SK-N-SH treated with all-trans-retinoic acid at 6 μM for 48 hours (cell line): ENCODE data around the gene CFP.

ENCODE experiments used
- BACH2 ChIP-seq: fragments of 250-450 bp; sonication (Bioruptor Pico); IDR thresholded peaks from 2 replicates; pipeline ENCODE4 v1.9.0; 2021; ENCODE audit warnings: mild to moderate bottlenecking, borderline replicate concordance
- ESRRG ChIP-seq: fragments of 250-450 bp; sonication (Bioruptor Pico); IDR thresholded peaks from 2 replicates; pipeline ENCODE4 v1.6.1; 2021; ENCODE audit warnings: mild to moderate bottlenecking
- GLIS3 ChIP-seq: fragments of 250-450 bp; sonication (Bioruptor Pico); IDR thresholded peaks from 2 replicates; pipeline ENCODE4 v1.5.0; 2020; ENCODE audit warnings: mild to moderate bottlenecking, moderate library complexity
- RARB ChIP-seq: fragments of 250-450 bp; sonication (Bioruptor Pico); IDR thresholded peaks from 2 replicates; pipeline ENCODE4 v1.8.0; 2021; ENCODE audit warnings: mild to moderate bottlenecking, moderate library complexity
- SNAI2 ChIP-seq: fragments of 250-450 bp; sonication (Bioruptor Pico); IDR thresholded peaks from 2 replicates; pipeline ENCODE4 v1.5.0; 2020; ENCODE audit warnings: mild to moderate bottlenecking, moderate library complexity
- TCF4 ChIP-seq: fragments of 250-450 bp; sonication (Bioruptor Pico); IDR thresholded peaks from 2 replicates; pipeline ENCODE4 v1.8.0; 2021; ENCODE audit warnings: mild to moderate bottlenecking, moderate library complexity, borderline replicate concordance
- ZC3H10 ChIP-seq: fragments of 250-450 bp; sonication (Bioruptor Pico); IDR thresholded peaks from 2 replicates; pipeline ENCODE4 v1.5.1; 2021; ENCODE audit warnings: mild to moderate bottlenecking, moderate library complexity
- ZFP3 ChIP-seq: fragments of 250-450 bp; sonication (Bioruptor Pico); IDR thresholded peaks from 2 replicates; pipeline ENCODE4 v1.5.0; 2020; ENCODE audit warnings: mild to moderate bottlenecking, moderate library complexity
- ZFP30 ChIP-seq: fragments of 450-650 bp; formaldehyde crosslinking; IDR thresholded peaks from 2 replicates; pipeline ENCODE4 v1.5.0; 2022; ENCODE audit warnings: mild to moderate bottlenecking, moderate library complexity
- ZNF565 ChIP-seq: fragments of 450-650 bp; formaldehyde crosslinking; conservative IDR thresholded peaks from 2 replicates; pipeline ENCODE4 v1.5.0; 2020; ENCODE audit warnings: low read depth, mild to moderate bottlenecking, moderate library complexity
- ZNF70 ChIP-seq: fragments of 450-650 bp; formaldehyde crosslinking; IDR thresholded peaks from 2 replicates; pipeline ENCODE4 v1.5.0; 2020; ENCODE audit warnings: mild to moderate bottlenecking, moderate library complexity
- TF ChIP-seq, protein P1 (sequence below): fragments of 250-450 bp; sonication (Bioruptor Pico); IDR thresholded peaks from 2 replicates; pipeline ENCODE4 v1.8.0; 2020; ENCODE audit warnings: mild to moderate bottlenecking, moderate library complexity, borderline replicate concordance
- TF ChIP-seq, protein P2 (sequence below): fragments of 250-450 bp; sonication (Bioruptor Pico); IDR thresholded peaks from 2 replicates; pipeline ENCODE4 v1.5.0; 2020; ENCODE audit warnings: mild to moderate bottlenecking, moderate library complexity

DNA sequence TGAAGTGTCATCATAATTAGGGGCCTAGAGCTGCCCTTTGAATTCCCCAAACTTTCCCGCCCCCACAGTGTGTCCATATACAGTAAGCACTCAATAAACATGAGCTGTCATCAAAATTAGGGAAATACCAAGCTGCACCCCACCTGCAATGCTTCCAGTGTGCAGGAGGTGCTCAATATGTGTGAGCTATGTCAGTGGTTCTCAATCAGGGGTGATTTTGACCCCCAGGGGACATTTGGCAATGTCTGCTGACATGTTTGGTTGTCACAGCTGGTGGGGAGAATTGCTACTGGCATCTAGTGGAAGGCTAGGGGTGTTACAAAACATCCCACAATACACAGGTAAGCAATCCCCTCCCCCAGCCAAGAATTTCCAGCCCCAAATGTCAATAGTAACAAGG lies 748 bp downstream of the CFP start:
- TF ChIP-seq TCF4 (CRISPR knock-in tag) (no peak), RARB (CRISPR knock-in tag) (no peak), ZNF70 (CRISPR knock-in tag) (no peak), SNAI2 (CRISPR knock-in tag) (no peak), BACH2 (CRISPR knock-in tag) (no peak), GLIS3 (CRISPR knock-in tag) (no peak), ZFP30 (CRISPR knock-in tag) (no peak), ZFP3 (CRISPR knock-in tag) (no peak), ESRRG (CRISPR knock-in tag) (no peak), ZC3H10 (CRISPR knock-in tag) (no peak), ZNF565 (CRISPR knock-in tag) (no peak)
- TF ChIP-seq, protein P1, sequence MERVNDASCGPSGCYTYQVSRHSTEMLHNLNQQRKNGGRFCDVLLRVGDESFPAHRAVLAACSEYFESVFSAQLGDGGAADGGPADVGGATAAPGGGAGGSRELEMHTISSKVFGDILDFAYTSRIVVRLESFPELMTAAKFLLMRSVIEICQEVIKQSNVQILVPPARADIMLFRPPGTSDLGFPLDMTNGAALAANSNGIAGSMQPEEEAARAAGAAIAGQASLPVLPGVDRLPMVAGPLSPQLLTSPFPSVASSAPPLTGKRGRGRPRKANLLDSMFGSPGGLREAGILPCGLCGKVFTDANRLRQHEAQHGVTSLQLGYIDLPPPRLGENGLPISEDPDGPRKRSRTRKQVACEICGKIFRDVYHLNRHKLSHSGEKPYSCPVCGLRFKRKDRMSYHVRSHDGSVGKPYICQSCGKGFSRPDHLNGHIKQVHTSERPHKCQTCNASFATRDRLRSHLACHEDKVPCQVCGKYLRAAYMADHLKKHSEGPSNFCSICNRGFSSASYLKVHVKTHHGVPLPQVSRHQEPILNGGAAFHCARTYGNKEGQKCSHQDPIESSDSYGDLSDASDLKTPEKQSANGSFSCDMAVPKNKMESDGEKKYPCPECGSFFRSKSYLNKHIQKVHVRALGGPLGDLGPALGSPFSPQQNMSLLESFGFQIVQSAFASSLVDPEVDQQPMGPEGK (CRISPR knock-in tag), result no peak
- TF ChIP-seq, protein P2, sequence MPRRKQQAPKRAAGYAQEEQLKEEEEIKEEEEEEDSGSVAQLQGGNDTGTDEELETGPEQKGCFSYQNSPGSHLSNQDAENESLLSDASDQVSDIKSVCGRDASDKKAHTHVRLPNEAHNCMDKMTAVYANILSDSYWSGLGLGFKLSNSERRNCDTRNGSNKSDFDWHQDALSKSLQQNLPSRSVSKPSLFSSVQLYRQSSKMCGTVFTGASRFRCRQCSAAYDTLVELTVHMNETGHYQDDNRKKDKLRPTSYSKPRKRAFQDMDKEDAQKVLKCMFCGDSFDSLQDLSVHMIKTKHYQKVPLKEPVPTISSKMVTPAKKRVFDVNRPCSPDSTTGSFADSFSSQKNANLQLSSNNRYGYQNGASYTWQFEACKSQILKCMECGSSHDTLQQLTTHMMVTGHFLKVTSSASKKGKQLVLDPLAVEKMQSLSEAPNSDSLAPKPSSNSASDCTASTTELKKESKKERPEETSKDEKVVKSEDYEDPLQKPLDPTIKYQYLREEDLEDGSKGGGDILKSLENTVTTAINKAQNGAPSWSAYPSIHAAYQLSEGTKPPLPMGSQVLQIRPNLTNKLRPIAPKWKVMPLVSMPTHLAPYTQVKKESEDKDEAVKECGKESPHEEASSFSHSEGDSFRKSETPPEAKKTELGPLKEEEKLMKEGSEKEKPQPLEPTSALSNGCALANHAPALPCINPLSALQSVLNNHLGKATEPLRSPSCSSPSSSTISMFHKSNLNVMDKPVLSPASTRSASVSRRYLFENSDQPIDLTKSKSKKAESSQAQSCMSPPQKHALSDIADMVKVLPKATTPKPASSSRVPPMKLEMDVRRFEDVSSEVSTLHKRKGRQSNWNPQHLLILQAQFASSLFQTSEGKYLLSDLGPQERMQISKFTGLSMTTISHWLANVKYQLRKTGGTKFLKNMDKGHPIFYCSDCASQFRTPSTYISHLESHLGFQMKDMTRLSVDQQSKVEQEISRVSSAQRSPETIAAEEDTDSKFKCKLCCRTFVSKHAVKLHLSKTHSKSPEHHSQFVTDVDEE (CRISPR knock-in tag), result no peak
